KMS-11 (cell line): ENCODE measurements around the gene DTNB.
A peak's percentile ranks its signal among the peaks of the same experiment; 100 is the strongest.

Source experiments
- H2AFZ ChIP-seq: fragments of 200-600 bp; sonication (generic); 2 replicates; pipeline ENCODE4 v1.6.1; 2016; ENCODE audit warnings: antibody characterized with exemption, mixed run types, low read depth
- H3K27ac ChIP-seq: fragments of 200-600 bp; sonication (generic); 2 replicates; pipeline ENCODE4 v1.6.1; 2016; ENCODE audit warnings: mild to moderate bottlenecking, mixed run types
- H3K27me3 ChIP-seq: fragments of 200-600 bp; sonication (generic); 2 replicates; pipeline ENCODE4 v1.6.1; 2017; ENCODE audit warnings: mild to moderate bottlenecking, low read depth, mixed run types, moderate library complexity; ENCODE audit not compliant: insufficient read depth
- H3K36me3 ChIP-seq: fragments of 200-600 bp; sonication (generic); 2 replicates; pipeline ENCODE4 v1.6.1; 2017; ENCODE audit warnings: mild to moderate bottlenecking, mixed run types; ENCODE audit not compliant: insufficient read depth
- H3K4me1 ChIP-seq: fragments of 200-600 bp; sonication (generic); 2 replicates; pipeline ENCODE4 v1.6.1; 2016; ENCODE audit warnings: mild to moderate bottlenecking, low read depth, mixed run types; ENCODE audit not compliant: poor library complexity, severe bottlenecking
- H3K4me2 ChIP-seq: fragments of 200-600 bp; sonication (generic); 2 replicates; pipeline ENCODE4 v1.7.0; 2016; ENCODE audit warnings: mild to moderate bottlenecking, mixed run types
- H3K4me3 ChIP-seq: fragments of 200-600 bp; sonication (generic); IDR thresholded peaks from 2 replicates; pipeline ENCODE4 v1.6.1; 2017; ENCODE audit warnings: low read depth, low read length, mixed read lengths; ENCODE audit not compliant: insufficient read depth
- H3K79me2 ChIP-seq: fragments of 200-600 bp; sonication (generic); 2 replicates; pipeline ENCODE4 v1.6.1; 2016; ENCODE audit warnings: low read depth, mixed run types; ENCODE audit not compliant: insufficient read depth
- H3K9ac ChIP-seq: fragments of 200-600 bp; sonication (generic); 2 replicates; pipeline ENCODE4 v1.6.1; 2016; ENCODE audit warnings: mild to moderate bottlenecking, mixed run types
- H4K20me1 ChIP-seq: fragments of 200-600 bp; sonication (generic); 2 replicates; pipeline ENCODE4 v1.6.1; 2016; ENCODE audit warnings: mild to moderate bottlenecking, mixed run types; ENCODE audit not compliant: insufficient read depth
- TF ChIP-seq, protein P1 (sequence below): fragments of 200-600 bp; sonication (generic); conservative IDR thresholded peaks from 2 replicates; pipeline ENCODE4 v1.6.1; 2017; ENCODE audit warnings: low read depth, mild to moderate bottlenecking, antibody characterized with exemption, low read length, moderate library complexity, mixed read lengths

Gene DTNB

DNA sequence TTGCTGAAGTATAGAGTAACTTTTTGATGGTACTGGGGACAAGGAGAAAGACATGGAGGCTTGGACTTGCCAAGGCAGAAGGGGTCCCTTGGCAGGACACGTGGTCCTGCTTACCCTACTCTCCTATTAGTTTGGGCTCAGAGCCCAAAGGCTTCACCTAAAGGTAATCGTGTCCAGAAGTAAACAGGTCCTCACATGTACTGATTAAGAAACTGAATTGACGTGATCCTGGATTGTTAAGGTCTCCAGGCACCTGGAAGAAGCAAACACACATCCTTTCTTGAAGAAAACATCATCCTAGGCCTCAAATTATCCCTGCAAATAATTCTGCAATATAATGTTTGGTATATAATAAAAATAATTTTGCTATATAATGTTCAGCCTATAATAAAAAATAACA, 50.0 kb downstream of the DTNB start:
- TF ChIP-seq, protein P1, sequence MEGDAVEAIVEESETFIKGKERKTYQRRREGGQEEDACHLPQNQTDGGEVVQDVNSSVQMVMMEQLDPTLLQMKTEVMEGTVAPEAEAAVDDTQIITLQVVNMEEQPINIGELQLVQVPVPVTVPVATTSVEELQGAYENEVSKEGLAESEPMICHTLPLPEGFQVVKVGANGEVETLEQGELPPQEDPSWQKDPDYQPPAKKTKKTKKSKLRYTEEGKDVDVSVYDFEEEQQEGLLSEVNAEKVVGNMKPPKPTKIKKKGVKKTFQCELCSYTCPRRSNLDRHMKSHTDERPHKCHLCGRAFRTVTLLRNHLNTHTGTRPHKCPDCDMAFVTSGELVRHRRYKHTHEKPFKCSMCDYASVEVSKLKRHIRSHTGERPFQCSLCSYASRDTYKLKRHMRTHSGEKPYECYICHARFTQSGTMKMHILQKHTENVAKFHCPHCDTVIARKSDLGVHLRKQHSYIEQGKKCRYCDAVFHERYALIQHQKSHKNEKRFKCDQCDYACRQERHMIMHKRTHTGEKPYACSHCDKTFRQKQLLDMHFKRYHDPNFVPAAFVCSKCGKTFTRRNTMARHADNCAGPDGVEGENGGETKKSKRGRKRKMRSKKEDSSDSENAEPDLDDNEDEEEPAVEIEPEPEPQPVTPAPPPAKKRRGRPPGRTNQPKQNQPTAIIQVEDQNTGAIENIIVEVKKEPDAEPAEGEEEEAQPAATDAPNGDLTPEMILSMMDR, result no peak
- Histone ChIP-seq H3K27me3 (no peaks in the 10 kb centered on the region), H3K4me3 (no peak overlapping the region)

DNA sequence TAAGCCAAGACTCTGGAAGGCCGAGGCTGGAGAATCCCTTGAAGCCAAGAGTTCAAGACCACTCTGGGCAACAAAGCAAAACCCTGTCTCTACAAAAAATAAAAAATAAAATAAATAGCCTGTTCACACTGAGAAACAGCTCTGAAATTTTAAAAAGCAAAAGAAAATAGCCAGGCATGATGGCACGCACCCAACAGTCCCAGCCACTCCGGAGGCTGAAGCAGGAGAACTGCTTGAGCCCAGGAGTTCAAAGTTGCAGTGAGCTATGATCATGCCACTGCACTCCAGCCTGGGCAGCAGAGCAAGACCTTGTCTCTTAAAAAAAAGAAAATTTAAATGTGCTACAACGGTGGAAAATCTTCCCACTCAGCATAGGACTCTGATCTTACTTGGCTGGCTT, 52.7 kb downstream of the DTNB start:
- no peak overlapping the region for H2AFZ ChIP-seq
- no peaks in the 10 kb centered on the region for H3K79me2 ChIP-seq
- H3K4me1 ChIP-seq, result peaks cover 35% of the 10 kb centered on the region
- H3K27ac ChIP-seq, result no peak overlapping the region; the same call in 1 of the 2 replicates
- H3K27me3 ChIP-seq, result no peaks in the 10 kb centered on the region
- TF ChIP-seq, protein P1, result no peak
- H3K9ac ChIP-seq, result no peak overlapping the region
- no peak overlapping the region for H3K4me3 ChIP-seq
- H3K36me3 ChIP-seq, result no peaks in the 10 kb centered on the region
- no peak overlapping the region for H3K4me2 ChIP-seq
- H4K20me1 ChIP-seq, result no peaks in the 10 kb centered on the region

More for the DNA sequence above, 50.0 kb downstream of the DTNB start:
- Histone ChIP-seq H3K79me2 (no peaks in the 10 kb centered on the region), H3K4me2 (peak overlapping the region; percentile 55; the same call in 1 of the 2 replicates), H4K20me1 (no peaks in the 10 kb centered on the region), H3K27ac (no peak overlapping the region), H3K4me1 (peaks cover 38% of the 10 kb centered on the region), H2AFZ (no peak overlapping the region), H3K9ac (no peak overlapping the region), H3K36me3 (no peaks in the 10 kb centered on the region)

DNA sequence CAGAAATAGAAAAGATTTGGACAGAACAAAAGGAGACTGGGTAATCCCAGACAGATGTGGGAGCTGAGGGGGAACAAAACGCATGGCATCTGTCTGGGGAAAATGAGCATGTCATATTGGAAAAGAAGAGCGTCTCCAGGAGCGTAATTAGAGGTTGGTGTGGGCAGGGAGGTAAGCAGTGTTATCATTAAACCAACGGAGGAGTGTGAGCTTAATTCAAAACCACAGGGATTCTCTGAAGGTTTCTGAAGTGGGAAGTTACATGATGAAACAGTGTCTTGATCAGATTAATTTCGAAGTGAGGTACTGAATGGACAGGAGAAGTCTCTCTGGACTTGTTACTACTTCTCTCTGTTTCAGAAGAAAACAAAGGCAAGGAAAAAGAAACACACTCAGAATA, 53.3 kb downstream of the DTNB start:
- Histone ChIP-seq H3K4me3 (no peak overlapping the region), H2AFZ (no peak overlapping the region), H4K20me1 (no peaks in the 10 kb centered on the region), H3K4me2 (no peak overlapping the region), H3K9ac (no peak overlapping the region), H3K27ac (no peak overlapping the region), H3K79me2 (no peaks in the 10 kb centered on the region), H3K36me3 (no peaks in the 10 kb centered on the region), H3K27me3 (no peaks in the 10 kb centered on the region), H3K4me1 (peaks cover 29% of the 10 kb centered on the region)
- TF ChIP-seq, protein P1, result no peak

DNA sequence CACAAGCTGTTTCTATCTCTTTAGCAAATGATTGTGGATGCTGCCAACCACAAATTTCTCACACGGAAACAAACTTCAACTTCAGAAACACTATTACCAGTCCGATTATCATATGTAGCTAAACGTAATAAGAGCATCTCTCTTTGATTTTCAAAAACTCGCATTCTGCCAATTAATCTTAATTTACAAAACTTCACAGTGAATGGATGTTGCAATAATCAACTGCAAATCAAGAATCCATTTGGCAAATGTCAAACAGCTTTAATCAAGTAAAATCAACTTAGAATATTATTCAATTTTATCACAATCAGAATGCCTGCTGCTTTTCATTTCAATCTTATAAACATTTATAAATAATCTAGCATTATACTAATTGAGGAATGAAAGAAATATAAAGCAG, 54.2 kb downstream of the DTNB start:
- H4K20me1 ChIP-seq, result no peaks in the 10 kb centered on the region
- H3K9ac ChIP-seq, result no peak overlapping the region
- H3K4me3 ChIP-seq, result no peak overlapping the region
- peaks cover 20% of the 10 kb centered on the region for H3K4me1 ChIP-seq
- no peak overlapping the region for H3K4me2 ChIP-seq
- no peak overlapping the region for H2AFZ ChIP-seq
- TF ChIP-seq, protein P1, result no peak
- H3K36me3 ChIP-seq, result no peaks in the 10 kb centered on the region
- no peaks in the 10 kb centered on the region for H3K79me2 ChIP-seq
- H3K27ac ChIP-seq, result no peak overlapping the region
- no peaks in the 10 kb centered on the region for H3K27me3 ChIP-seq
